Measurements from ENCODE around the gene ANKRD27. TPM values are rescaled to one million over a fixed set of nuclear protein-coding genes. Genes with fewer than 3 reads are reported as not detected.

ANKRD27 gene
- total RNA-seq, 4 donors from 2014 or later: 1.8 to 36.2 (median 22.7) TPM

DNA sequence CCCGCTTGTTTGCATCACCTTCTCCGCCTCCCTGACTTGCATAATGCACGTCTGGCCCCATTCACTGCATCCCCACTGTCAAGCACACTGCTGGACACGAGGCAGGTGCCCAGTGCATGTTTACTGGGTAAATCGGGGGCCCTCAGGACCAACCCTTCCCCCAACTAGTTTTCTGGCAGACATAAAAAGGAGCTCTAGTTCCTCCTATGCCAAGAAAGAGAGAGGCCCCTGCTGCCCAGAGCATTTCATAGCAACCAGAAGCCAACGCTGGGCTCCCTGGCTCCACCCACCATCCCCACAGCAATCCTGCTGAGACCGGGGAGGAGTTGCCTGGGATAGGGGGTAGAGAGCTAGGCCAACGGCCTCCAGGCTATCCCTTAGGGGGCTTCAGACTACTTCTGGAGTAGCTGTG lies 23.2 kb downstream of the ANKRD27 start:
- intact Hi-C loops (cut with DNase I; ENCODE audit: low total_unique reads): no loop called here
- H3K36me3 ChIP-seq: no peaks in the 10 kb centered on the region
- no peak overlapping the region for H3K27ac ChIP-seq

DNA sequence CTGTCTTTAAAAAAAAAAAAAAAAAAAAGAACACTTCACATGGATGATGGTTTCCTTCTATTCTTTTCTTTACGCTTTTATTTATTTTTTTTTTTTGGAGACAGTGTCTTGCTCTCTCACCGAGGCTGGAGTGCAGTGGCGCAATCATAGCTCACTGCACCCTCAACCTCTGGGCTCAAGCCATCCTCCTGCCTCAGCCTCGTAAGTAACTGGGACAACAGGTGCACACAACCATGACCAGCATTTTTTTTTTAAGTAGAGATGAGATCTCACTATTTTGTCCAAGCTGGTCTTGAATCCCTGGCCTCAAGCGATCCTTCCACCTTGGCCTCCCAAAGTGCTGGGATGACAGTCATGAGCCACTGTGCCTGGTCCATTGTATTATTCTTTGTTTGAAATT lies 24.3 kb downstream of the ANKRD27 start:
- DNase-seq: no peak
- Histone ChIP-seq H3K36me3 (no peaks in the 10 kb centered on the region), H3K27me3 (no peaks in the 10 kb centered on the region), H3K9me3 (no peaks in the 10 kb centered on the region), H3K4me1 (no peaks in the 10 kb centered on the region), H3K4me3 (no peak overlapping the region), H3K27ac (no peak overlapping the region)
- TF ChIP-seq, protein P1, sequence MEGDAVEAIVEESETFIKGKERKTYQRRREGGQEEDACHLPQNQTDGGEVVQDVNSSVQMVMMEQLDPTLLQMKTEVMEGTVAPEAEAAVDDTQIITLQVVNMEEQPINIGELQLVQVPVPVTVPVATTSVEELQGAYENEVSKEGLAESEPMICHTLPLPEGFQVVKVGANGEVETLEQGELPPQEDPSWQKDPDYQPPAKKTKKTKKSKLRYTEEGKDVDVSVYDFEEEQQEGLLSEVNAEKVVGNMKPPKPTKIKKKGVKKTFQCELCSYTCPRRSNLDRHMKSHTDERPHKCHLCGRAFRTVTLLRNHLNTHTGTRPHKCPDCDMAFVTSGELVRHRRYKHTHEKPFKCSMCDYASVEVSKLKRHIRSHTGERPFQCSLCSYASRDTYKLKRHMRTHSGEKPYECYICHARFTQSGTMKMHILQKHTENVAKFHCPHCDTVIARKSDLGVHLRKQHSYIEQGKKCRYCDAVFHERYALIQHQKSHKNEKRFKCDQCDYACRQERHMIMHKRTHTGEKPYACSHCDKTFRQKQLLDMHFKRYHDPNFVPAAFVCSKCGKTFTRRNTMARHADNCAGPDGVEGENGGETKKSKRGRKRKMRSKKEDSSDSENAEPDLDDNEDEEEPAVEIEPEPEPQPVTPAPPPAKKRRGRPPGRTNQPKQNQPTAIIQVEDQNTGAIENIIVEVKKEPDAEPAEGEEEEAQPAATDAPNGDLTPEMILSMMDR (IDR thresholded peaks at IDR 0.05): no peak
- no peak for TF ChIP-seq POLR2A (IDR thresholded peaks at IDR 0.05)
- intact Hi-C loops (cut with DNase I; ENCODE audit: low total_unique reads): no loop called here

More for the DNA sequence above, 23.2 kb downstream of the ANKRD27 start:
- Histone ChIP-seq H3K27me3 (no peaks in the 10 kb centered on the region), H3K4me1 (no peaks in the 10 kb centered on the region), H3K9me3 (no peaks in the 10 kb centered on the region), H3K4me3 (no peak overlapping the region)
- DNase-seq: no peak
- TF ChIP-seq POLR2A (IDR thresholded peaks at IDR 0.05): no peak
- TF ChIP-seq, protein P1 (IDR thresholded peaks at IDR 0.05): no peak

DNA sequence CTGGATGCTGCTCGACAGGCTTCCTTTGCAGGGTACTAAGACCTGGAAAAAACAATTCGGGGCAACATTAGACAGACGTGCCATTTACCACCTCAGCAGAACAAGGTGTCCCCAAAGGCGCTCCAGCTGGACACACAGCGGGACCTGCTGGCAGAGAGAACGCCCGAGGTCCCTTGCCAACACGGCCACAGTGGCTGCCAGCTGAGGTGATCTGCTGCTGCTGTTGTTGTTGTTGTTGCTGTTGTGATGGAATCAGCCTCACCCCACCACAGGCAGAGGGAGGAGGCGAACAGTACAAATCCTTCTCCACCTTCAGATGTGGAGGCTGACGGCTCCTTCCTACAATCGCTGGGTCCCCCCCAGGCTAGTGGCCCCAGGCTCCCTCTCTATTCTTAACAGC lies 25.2 kb downstream of the ANKRD27 start:
- Histone ChIP-seq H3K9me3 (no peaks in the 10 kb centered on the region), H3K27ac (no peak overlapping the region), H3K4me1 (no peaks in the 10 kb centered on the region), H3K36me3 (no peaks in the 10 kb centered on the region), H3K4me3 (no peak overlapping the region), H3K27me3 (no peaks in the 10 kb centered on the region)
- intact Hi-C loops (cut with DNase I; ENCODE audit: low total_unique reads): no loop called here
- DNase-seq: no peak
- no peak for TF ChIP-seq POLR2A (IDR thresholded peaks at IDR 0.05)
- TF ChIP-seq, protein P1 (IDR thresholded peaks at IDR 0.05): no peak

DNA sequence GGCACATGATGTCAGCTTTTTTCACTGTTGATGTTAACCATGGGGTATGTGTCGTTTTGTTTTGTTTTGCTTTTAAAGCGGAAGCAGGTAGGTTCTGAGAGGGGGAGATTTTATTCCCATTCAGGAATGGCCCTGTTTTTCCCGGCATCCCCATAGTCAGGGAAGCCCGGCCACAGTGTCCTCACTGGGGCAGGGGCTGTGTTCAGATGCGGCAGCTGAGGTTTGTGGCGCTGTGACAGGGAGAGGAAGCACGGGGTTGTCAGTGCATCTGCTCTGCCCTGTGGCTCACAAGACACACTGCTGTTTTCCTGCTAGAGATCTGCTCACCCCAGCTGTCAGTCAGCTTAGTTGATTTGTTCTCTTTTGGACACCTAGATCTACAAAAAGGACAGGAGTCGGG lies 27.6 kb downstream of the ANKRD27 start:
- no peaks in the 10 kb centered on the region for H3K36me3 ChIP-seq
- intact Hi-C loops (cut with DNase I; ENCODE audit: low total_unique reads): no loop called here
- TF ChIP-seq, protein P1 (IDR thresholded peaks at IDR 0.05): no peak
- TF ChIP-seq POLR2A (IDR thresholded peaks at IDR 0.05): no peak
- H3K4me3 ChIP-seq: no peak overlapping the region
- no peaks in the 10 kb centered on the region for H3K4me1 ChIP-seq
- DNase-seq: no peak
- no peaks in the 10 kb centered on the region for H3K9me3 ChIP-seq
- no peak overlapping the region for H3K27ac ChIP-seq
- no peaks in the 10 kb centered on the region for H3K27me3 ChIP-seq

DNA sequence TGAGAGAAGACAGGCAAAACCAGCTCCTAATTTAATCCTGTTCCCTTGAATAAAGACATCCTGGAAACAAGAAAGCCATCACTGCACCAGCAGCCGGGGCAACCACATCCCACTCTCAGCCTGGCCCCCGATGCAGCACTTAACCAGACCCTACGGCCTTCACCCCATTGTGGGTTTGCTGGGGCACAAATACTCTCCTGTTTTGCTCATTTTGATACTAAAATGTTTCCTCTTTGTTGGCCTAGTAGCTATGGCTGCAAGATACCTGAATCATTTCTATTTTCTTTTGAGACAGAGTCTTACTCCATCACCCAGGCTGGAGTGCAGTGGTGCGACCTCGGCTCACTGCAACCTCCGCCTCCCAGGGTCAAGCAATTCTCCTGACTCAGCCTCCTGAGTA lies 28.4 kb downstream of the ANKRD27 start:
- H3K9me3 ChIP-seq: no peaks in the 10 kb centered on the region
- H3K36me3 ChIP-seq: no peaks in the 10 kb centered on the region
- no peak for TF ChIP-seq POLR2A (IDR thresholded peaks at IDR 0.05)
- TF ChIP-seq, protein P1 (IDR thresholded peaks at IDR 0.05): no peak
- DNase-seq: no peak
- no peaks in the 10 kb centered on the region for H3K4me1 ChIP-seq
- H3K27me3 ChIP-seq: no peaks in the 10 kb centered on the region
- intact Hi-C loops (cut with DNase I; ENCODE audit: low total_unique reads): no loop called here
- no peak overlapping the region for H3K27ac ChIP-seq
- no peak overlapping the region for H3K4me3 ChIP-seq
